Ureter (tissue), 1 donor: ENCODE data around the gene TRDMT1. TPM values are rescaled to one million over a fixed set of nuclear protein-coding genes. Genes with fewer than 3 reads are reported as not detected.

Experiments
- DNase-seq: peaks from one replicate; pipeline ENCODE4 v3.0.0-alpha.2; 2020; ENCODE audit warnings: low spot score
- total RNA-seq: library from RNA; stranded (reverse); gene quantifications from one replicate; pipeline ENCODE4 v1.2.4, GENCODE V29; 2023
- donor health status: DM: yes; HTN: yes; CAD: no.

TRDMT1 gene
- total RNA-seq, 1 donor from 2014 or later: 12.9 TPM

GRCh38 chr10:17229967-17230682, 28.7 kb upstream of the TRDMT1 start:
- peak; percentile 89 for DNase-seq

GRCh38 chr10:17229717-17229966, 28.2 kb upstream of the TRDMT1 start:
- DNase-seq: no peak

GRCh38 chr10:17229016-17229716, 27.7 kb upstream of the TRDMT1 start:
- DNase-seq: peak; percentile 89

- peak; percentile 89 for DNase-seq
Observed at GRCh38 chr10:17228091-17229015, 26.9 kb upstream of the TRDMT1 start, which contains the start of gene VIM. Gene VIM (plus strand): TSS chr10:17228241. CDS start chr10:17229423, 1,182 bp downstream.

- no peak for DNase-seq
Observed at GRCh38 chr10:17227367-17228090, 26.1 kb upstream of the TRDMT1 start.

- DNase-seq: no peak
Observed at GRCh38 chr10:17226891-17227303, 25.4 kb upstream of the TRDMT1 start.

GRCh38 chr10:17225808-17226207, 24.3 kb upstream of the TRDMT1 start:
- DNase-seq: no peak

GRCh38 chr10:17222329-17222728, 20.9 kb upstream of the TRDMT1 start:
- DNase-seq: no peak

- DNase-seq: no peak
Observed at GRCh38 chr10:17220652-17221100, 19.2 kb upstream of the TRDMT1 start.

GRCh38 chr10:17219024-17219423, 17.6 kb upstream of the TRDMT1 start:
- DNase-seq: no peak

GRCh38 chr10:17217631-17218232, 16.3 kb upstream of the TRDMT1 start:
- DNase-seq: no peak

GRCh38 chr10:17216901-17217395, 15.5 kb upstream of the TRDMT1 start:
- no peak for DNase-seq

- no peak for DNase-seq
Observed at GRCh38 chr10:17216217-17216900, 14.9 kb upstream of the TRDMT1 start.

GRCh38 chr10:17215782-17216122, 14.3 kb upstream of the TRDMT1 start:
- DNase-seq: no peak

GRCh38 chr10:17214971-17215781, 13.7 kb upstream of the TRDMT1 start:
- DNase-seq: no peak

GRCh38 chr10:17214526-17214925, 13.1 kb upstream of the TRDMT1 start:
- no peak for DNase-seq

- no peak for DNase-seq
Observed at GRCh38 chr10:17213646-17214349, 12.3 kb upstream of the TRDMT1 start.

GRCh38 chr10:17212802-17213221, 11.3 kb upstream of the TRDMT1 start:
- DNase-seq: no peak

- DNase-seq: no peak
Observed at GRCh38 chr10:17210361-17210760, 8.9 kb upstream of the TRDMT1 start.
